ENCODE results near the gene ANKRD13A. TPM values are rescaled to one million over a fixed set of nuclear protein-coding genes. Genes with fewer than 3 reads are reported as not detected.

The ANKRD13A gene
- total RNA-seq, result 10 to 100 TPM; 30.6 to 42.7 (median 38.8) TPM

- no peaks in the 10 kb centered on the region for H3K27me3 Mint-ChIP-seq (ENCODE audit: low read depth)
These were observed at the start of gene ANKRD13A for GRCh38 chr12:109998904-109999648. Gene ANKRD13A (plus strand): TSS chr12:109999430. CDS start chr12:109999689, 259 bp downstream.

GRCh38 chr12:109950625-109951024 lies 48.6 kb upstream of the ANKRD13A start:
- H3K27me3 Mint-ChIP-seq (ENCODE audit: low read depth), result no peaks in the 10 kb centered on the region
- H3K9me3 Mint-ChIP-seq, result no peaks in the 10 kb centered on the region
- peaks cover 40% of the 10 kb centered on the region for H3K36me3 Mint-ChIP-seq (ENCODE audit: insufficient read depth)
- peaks cover 25% of the 10 kb centered on the region for H3K4me1 Mint-ChIP-seq (ENCODE audit: low read depth)
- no peak overlapping the region for H3K4me3 Mint-ChIP-seq
- no peak for DNase-seq
- ATAC-seq, result no peak

More at GRCh38 chr12:109998904-109999648, at the start of gene ANKRD13A:
- ATAC-seq (peak; percentile 68), DNase-seq (peak; percentile 79)
- Mint-ChIP-seq H3K4me3 (peak within 1 kb of the TSS; percentile 100), H3K4me1 (ENCODE audit: low read depth) (peaks cover 64% of the 10 kb centered on the region), H3K36me3 (ENCODE audit: insufficient read depth) (peaks cover 3% of the 10 kb centered on the region), H3K9me3 (no peaks in the 10 kb centered on the region)

GRCh38 chr12:109951136-109951535 lies 48.1 kb upstream of the ANKRD13A start:
- ATAC-seq (no peak), DNase-seq (no peak)
- Mint-ChIP-seq H3K27me3 (ENCODE audit: low read depth) (no peaks in the 10 kb centered on the region), H3K36me3 (ENCODE audit: insufficient read depth) (peaks cover 40% of the 10 kb centered on the region), H3K4me3 (no peak overlapping the region), H3K9me3 (no peaks in the 10 kb centered on the region), H3K4me1 (ENCODE audit: low read depth) (peaks cover 25% of the 10 kb centered on the region)

GRCh38 chr12:109951751-109952150 lies 47.5 kb upstream of the ANKRD13A start:
- ATAC-seq (no peak), DNase-seq (no peak)
- Mint-ChIP-seq H3K36me3 (ENCODE audit: insufficient read depth) (peaks cover 37% of the 10 kb centered on the region), H3K9me3 (no peaks in the 10 kb centered on the region), H3K27me3 (ENCODE audit: low read depth) (no peaks in the 10 kb centered on the region), H3K4me3 (no peak overlapping the region), H3K4me1 (ENCODE audit: low read depth) (peaks cover 21% of the 10 kb centered on the region)

GRCh38 chr12:109952160-109952858 lies 46.9 kb upstream of the ANKRD13A start:
- Mint-ChIP-seq H3K9me3 (no peaks in the 10 kb centered on the region), H3K27me3 (ENCODE audit: low read depth) (no peaks in the 10 kb centered on the region), H3K4me1 (ENCODE audit: low read depth) (peaks cover 16% of the 10 kb centered on the region), H3K36me3 (ENCODE audit: insufficient read depth) (peaks cover 35% of the 10 kb centered on the region), H3K4me3 (no peak overlapping the region)
- DNase-seq, result no peak
- ATAC-seq, result no peak

- ATAC-seq, result no peak
- no peak for DNase-seq
- H3K4me3 Mint-ChIP-seq, result no peak overlapping the region
- H3K4me1 Mint-ChIP-seq (ENCODE audit: low read depth), result peaks cover 10% of the 10 kb centered on the region
- no peaks in the 10 kb centered on the region for H3K9me3 Mint-ChIP-seq
- H3K27me3 Mint-ChIP-seq (ENCODE audit: low read depth), result no peaks in the 10 kb centered on the region
- H3K36me3 Mint-ChIP-seq (ENCODE audit: insufficient read depth), result peaks cover 35% of the 10 kb centered on the region
These were observed 46.4 kb upstream of the ANKRD13A start for GRCh38 chr12:109952873-109953272.

GRCh38 chr12:109953656-109954055 lies 45.6 kb upstream of the ANKRD13A start:
- Mint-ChIP-seq H3K9me3 (no peaks in the 10 kb centered on the region), H3K36me3 (ENCODE audit: insufficient read depth) (peaks cover 34% of the 10 kb centered on the region), H3K4me3 (no peak overlapping the region), H3K4me1 (ENCODE audit: low read depth) (peaks cover 4% of the 10 kb centered on the region), H3K27me3 (ENCODE audit: low read depth) (no peaks in the 10 kb centered on the region)
- ATAC-seq (no peak), DNase-seq (no peak)

GRCh38 chr12:109958374-109958773 lies 40.9 kb upstream of the ANKRD13A start:
- ATAC-seq, result no peak
- Mint-ChIP-seq H3K4me1 (ENCODE audit: low read depth) (no peaks in the 10 kb centered on the region), H3K9me3 (no peaks in the 10 kb centered on the region), H3K4me3 (no peak overlapping the region), H3K27me3 (ENCODE audit: low read depth) (no peaks in the 10 kb centered on the region), H3K36me3 (ENCODE audit: insufficient read depth) (peaks cover 24% of the 10 kb centered on the region)
- DNase-seq, result no peak

- no peak for DNase-seq
- Mint-ChIP-seq H3K9me3 (no peaks in the 10 kb centered on the region), H3K4me1 (ENCODE audit: low read depth) (no peaks in the 10 kb centered on the region), H3K36me3 (ENCODE audit: insufficient read depth) (peaks cover 22% of the 10 kb centered on the region), H3K4me3 (no peak overlapping the region), H3K27me3 (ENCODE audit: low read depth) (no peaks in the 10 kb centered on the region)
- ATAC-seq, result no peak
These were observed 39.7 kb upstream of the ANKRD13A start for GRCh38 chr12:109959411-109960093.

GRCh38 chr12:109961201-109961600 lies 38.0 kb upstream of the ANKRD13A start:
- Mint-ChIP-seq H3K4me3 (no peak overlapping the region), H3K36me3 (ENCODE audit: insufficient read depth) (peaks cover 26% of the 10 kb centered on the region), H3K4me1 (ENCODE audit: low read depth) (no peaks in the 10 kb centered on the region), H3K9me3 (no peaks in the 10 kb centered on the region), H3K27me3 (ENCODE audit: low read depth) (no peaks in the 10 kb centered on the region)
- ATAC-seq (no peak), DNase-seq (no peak)

- DNase-seq, result no peak
- Mint-ChIP-seq H3K27me3 (ENCODE audit: low read depth) (no peaks in the 10 kb centered on the region), H3K4me3 (no peak overlapping the region), H3K4me1 (ENCODE audit: low read depth) (no peaks in the 10 kb centered on the region), H3K36me3 (ENCODE audit: insufficient read depth) (peaks cover 30% of the 10 kb centered on the region), H3K9me3 (no peaks in the 10 kb centered on the region)
- peak in 1 of 2 donors; percentile 27 for ATAC-seq
These were observed 37.6 kb upstream of the ANKRD13A start for GRCh38 chr12:109961612-109962011.

GRCh38 chr12:109962398-109962797 lies 36.8 kb upstream of the ANKRD13A start:
- Mint-ChIP-seq H3K9me3 (no peaks in the 10 kb centered on the region), H3K27me3 (ENCODE audit: low read depth) (no peaks in the 10 kb centered on the region), H3K4me1 (ENCODE audit: low read depth) (peaks cover 2% of the 10 kb centered on the region), H3K4me3 (no peak overlapping the region), H3K36me3 (ENCODE audit: insufficient read depth) (peaks cover 31% of the 10 kb centered on the region)
- no peak for ATAC-seq
- DNase-seq, result no peak

- Mint-ChIP-seq H3K4me1 (ENCODE audit: low read depth) (peaks cover 10% of the 10 kb centered on the region), H3K27me3 (ENCODE audit: low read depth) (no peaks in the 10 kb centered on the region), H3K4me3 (no peak overlapping the region), H3K36me3 (ENCODE audit: insufficient read depth) (peaks cover 32% of the 10 kb centered on the region), H3K9me3 (no peaks in the 10 kb centered on the region)
- ATAC-seq (no peak), DNase-seq (no peak)
These were observed 35.9 kb upstream of the ANKRD13A start for GRCh38 chr12:109963330-109963729.

- no peaks in the 10 kb centered on the region for H3K9me3 Mint-ChIP-seq
- H3K4me3 Mint-ChIP-seq, result no peak overlapping the region
- ATAC-seq (no peak), DNase-seq (no peak)
- peaks cover 28% of the 10 kb centered on the region for H3K36me3 Mint-ChIP-seq (ENCODE audit: insufficient read depth)
- H3K4me1 Mint-ChIP-seq (ENCODE audit: low read depth), result peaks cover 10% of the 10 kb centered on the region
- no peaks in the 10 kb centered on the region for H3K27me3 Mint-ChIP-seq (ENCODE audit: low read depth)
These were observed 35.3 kb upstream of the ANKRD13A start for GRCh38 chr12:109963743-109964429.

Measured in activated T-cell treated with anti-CD3 and anti-CD28 coated beads, Interleukin-2, amount 50 U/mL, for 4 hours (primary cell).